RPMI7951 (cell line): ENCODE data around the gene DAGLA. TPM values are rescaled to one million over a fixed set of nuclear protein-coding genes. Genes with fewer than 3 reads are reported as not detected.

ENCODE experiments used
- DNase-seq: peaks from one replicate; pipeline ENCODE4 v3.0.0-alpha.2; 2012; ENCODE audit warnings: low read depth
- total RNA-seq: library from RNA; depleted of rRNA; stranded (reverse); fragments of >200 nt; shearing (Covaris generic); gene quantifications from 2 replicates; pipeline ENCODE4 v1.2.3, GENCODE V29; 2014

Gene DAGLA
- total RNA-seq, 1 experiment from 2014 or later = 0.96 TPM

- no peak for DNase-seq
Observed at GRCh38 chr11:61745781-61746441, 65.7 kb downstream of the DAGLA start.

DNA sequence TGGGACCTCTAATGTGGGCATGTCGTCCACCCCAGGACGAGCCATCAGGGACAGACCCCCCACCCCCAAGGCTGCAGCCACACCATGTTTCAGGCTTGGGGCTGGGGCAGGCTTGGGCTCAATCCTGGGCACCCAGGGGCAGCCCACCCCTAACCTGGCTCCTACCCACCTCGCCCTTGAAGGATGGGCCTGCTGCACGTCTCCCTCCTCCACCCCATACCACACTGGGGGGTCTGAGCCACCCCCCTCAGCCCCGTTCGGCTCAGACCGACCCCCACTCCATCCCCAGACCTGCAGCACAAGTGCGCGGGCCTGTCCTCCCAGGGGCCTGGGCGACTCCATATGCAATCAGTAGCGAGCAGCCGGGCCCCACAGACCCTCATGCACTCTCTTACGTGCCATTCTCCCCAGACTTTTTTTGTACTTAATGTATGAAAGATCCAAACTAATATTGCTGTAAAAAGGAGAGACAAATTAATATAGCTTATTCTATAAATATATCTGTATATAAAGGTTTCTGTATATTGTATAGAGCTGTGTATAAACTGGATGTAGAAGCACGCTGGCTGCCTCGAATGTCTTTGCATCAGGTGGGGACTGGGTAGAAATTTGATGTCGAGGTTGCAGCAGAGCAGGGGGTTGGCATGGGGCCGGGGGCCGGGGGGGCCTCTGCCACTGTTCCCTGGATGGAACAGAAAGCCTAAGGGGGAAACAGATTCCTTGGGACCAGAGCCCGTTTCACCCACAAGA is 66.4 kb downstream of the DAGLA start:
- no peak for DNase-seq

GRCh38 chr11:61747192-61747966 is 67.2 kb downstream of the DAGLA start:
- DNase-seq = peak; percentile 51

DNA sequence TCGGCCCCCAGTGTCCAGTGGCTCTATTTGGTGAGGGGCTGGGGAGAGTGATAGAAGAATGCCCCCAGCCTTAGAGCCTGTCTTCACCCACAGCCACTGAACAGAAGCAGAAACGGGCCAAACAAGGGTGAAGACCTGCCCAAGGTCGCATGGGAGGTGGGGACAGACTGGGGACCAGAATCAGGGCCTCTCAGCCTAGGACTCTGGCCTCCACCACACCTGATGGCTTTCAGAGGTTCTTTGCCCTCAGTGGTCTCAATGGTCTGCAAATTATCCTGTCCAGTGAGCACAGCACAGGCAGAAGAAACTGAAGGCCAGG is 67.7 kb downstream of the DAGLA start:
- no peak for DNase-seq

DNA sequence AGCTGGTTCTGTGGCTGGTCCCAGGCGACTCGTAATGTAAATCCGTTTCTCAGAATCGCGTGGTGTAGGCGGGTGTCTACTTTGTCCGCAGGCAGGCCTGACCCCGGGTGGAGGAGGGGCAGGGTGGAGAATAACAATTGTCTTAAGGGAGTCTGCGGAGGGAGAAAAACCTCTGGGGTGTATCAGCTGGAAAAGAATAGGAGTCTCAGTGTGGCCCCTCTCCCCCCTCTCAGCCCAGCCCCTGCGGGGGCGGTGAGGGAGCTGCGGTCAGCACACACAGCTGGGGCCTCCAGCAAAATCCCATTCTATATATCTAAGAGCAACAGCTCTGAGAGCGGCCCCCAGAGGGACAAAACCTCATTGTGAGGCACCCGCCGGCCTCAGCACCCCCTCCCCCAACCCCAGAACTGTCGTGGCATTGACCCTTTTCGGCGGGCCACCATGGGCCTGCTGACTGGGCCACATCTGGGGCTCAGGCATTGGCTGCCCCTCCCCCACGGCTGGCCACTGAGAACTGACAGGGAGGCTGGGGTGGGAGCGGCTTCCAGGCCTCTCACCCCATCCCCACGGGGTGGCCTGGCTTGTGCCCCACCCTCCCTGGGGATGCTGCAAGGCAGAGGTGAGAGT is 69.5 kb downstream of the DAGLA start:
- peak; percentile 20 for DNase-seq

- DNase-seq = no peak
Observed at GRCh38 chr11:61750631-61751273, 70.6 kb downstream of the DAGLA start.

DNA sequence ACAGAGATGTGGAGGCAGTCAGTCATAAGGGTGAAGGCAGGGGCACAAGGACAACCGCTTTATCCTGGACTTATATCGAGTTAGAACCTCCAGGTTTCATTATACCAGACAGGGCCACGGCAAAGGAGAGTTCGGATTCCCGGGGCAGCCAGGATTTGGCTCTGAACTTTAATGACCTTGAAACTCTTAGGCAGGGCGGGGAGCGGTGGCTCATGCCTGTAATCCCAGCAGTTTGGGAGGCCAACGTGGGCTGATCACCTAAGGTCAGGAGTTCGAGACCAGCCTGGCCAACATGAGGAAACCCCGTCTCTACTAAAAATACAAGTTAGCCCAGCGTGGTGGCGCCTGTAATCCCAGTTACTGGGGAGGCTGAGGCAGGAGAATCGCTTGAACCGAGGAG is 71.2 kb downstream of the DAGLA start:
- DNase-seq = no peak

DNA sequence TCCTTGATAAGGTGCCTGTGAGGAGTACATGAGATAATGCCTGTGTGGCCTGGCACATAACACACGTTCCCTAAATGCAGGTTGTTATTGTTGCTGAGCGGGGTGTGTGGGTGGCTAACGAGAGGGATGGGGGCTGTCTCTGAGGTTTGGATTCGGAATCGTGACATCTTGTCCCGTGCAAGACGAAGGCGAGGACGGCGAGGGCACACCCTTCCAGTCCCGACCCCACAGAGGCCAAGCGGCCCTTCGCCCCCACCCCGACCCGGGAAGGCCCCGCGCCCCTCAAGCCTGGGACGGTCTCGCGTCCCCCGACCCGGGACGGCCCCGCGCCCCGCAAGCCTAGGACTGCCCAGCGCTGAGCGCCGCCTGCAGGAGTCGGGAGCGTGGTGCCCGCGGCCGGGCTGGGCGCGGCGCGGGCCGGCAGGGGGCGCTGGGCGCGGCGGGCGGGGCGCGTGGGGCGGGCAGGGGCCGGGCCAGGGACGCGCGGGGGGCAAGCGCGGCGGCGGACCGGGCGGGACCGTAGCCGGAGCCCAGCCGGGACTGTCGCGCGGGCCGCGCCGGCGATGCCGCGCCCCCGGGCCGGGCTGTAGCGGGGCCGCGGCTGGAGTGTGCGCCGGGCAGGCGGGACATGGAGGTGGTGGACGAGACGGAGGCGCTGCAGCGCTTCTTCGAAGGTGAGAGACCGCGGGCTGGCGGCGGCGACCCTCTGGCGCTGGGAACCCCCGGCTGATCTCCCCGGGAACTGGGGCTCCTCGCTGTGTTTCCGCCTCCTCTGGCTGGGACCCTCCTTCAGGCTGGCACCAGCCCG is 72.1 kb downstream of the DAGLA start, which contains the start of gene MYRF:
Gene MYRF, plus strand, starts transcription at position 520 of the 808 bp plus-strand sequence. Its CDS starts 109 bp downstream, at position 629.
- peak; percentile 10 for DNase-seq

DNA sequence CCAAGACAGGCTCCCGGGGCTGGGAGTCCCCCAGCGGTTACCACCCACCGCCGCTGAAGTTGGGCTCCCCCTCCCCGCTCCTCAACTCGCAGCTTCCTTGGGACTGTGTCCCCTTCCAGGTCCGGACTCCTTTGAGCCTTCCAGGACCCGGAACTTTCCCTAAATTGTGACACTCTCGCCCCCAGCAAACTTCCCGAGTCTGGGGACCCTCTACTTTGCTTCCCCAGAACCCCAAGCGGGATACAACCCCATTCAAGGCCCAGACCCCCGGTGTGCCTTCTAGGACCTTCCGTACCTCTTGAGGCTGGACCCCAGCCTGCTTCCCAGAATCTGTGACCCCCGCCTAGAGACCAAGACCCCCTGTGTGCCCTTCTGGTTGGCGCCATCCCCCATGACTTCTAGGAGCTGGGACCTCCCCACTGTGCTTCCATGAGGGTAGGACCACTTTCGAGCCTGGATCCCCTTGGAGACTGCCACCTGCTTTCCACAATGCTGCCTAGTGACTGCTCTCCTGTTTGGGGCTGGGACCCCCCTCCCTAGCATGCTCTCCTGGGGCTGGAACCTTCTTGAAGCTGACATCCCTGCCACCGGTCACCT is 72.8 kb downstream of the DAGLA start:
- DNase-seq = no peak

DNA sequence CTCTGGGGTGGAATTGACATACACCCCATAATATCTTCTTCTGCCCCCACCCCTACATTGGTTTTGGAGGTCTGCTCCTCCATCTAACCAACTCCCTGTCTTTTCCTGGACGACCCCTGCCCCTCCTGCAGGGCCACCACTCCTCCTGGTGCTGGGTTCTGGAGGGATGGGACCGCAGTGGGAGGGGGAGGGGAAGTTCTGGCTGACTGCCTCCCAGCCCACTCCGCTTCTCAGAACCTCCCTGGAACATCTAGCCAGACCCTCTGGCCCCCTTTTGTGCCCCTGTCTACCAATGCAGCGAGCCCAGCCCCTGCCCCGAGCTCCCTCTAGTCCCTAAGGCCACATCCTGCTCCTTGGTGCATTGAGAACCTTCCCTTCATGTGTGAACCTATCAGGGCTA is 73.5 kb downstream of the DAGLA start:
- no peak for DNase-seq

GRCh38 chr11:61754534-61755482 is 74.6 kb downstream of the DAGLA start:
- no peak for DNase-seq

DNA sequence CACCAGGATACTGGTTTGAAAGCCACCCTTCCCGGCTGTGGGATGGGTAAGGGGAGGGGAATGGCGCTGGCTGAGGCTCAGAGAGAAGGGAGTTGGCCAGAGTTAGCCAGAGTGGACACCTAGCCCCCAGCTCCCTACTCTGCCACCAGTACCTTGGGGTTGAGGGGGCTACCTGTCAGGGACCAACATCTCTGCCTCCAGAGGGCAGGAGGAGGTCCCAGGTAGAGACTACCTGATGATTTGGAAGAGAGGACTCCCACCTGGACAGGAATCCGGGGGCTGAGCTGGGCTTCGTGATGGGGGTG is 75.9 kb downstream of the DAGLA start:
- no peak for DNase-seq

GRCh38 chr11:61756452-61757212 is 76.4 kb downstream of the DAGLA start:
- DNase-seq = peak; percentile 9

DNA sequence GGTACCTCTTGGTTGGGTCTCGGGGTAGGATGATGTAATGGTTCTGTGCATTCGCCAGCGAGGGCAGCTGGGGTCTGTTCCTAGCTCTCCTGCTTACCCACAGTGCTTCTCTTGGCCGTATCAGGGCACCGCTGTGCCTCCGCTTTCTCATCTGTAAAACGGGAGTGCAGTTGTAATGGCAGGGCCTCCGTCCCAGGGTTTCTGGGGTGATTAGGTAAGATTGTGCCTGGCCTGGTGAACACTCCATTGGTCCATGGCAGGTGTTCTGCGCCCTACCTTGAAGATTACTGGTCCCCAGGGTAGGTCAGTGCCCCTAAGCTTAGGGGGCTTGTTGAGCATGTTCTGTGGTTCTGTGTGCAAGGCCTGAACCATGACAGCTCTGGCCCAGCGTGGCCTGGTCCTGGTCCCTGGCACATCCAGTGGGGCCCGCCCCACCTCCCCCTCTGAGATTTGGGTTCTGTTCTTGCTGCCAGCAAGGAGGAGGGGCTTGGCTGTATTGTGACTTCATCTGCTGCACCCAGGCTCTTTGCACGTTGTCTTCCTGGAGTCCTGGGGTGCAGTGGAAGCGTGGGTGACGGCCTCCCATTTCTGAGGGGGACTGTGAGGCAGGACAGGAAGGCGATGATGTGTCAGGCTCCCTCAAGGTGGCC is 77.1 kb downstream of the DAGLA start:
- no peak for DNase-seq

GRCh38 chr11:61760946-61761345 is 80.8 kb downstream of the DAGLA start:
- DNase-seq = no peak

GRCh38 chr11:61761440-61762222 is 81.4 kb downstream of the DAGLA start:
- DNase-seq = no peak

GRCh38 chr11:61762223-61762615 is 82.0 kb downstream of the DAGLA start:
- no peak for DNase-seq
